HG03103 (cell line): ENCODE measurements around the gene BRIP1.

Experiments
- ATAC-seq: cut with Tn5 transposase; IDR thresholded peaks from one replicate; pipeline ENCODE4 v1.9.1; 2021; ENCODE audit warnings: low read depth; ENCODE audit not compliant: unreplicated experiment

BRIP1 gene

DNA sequence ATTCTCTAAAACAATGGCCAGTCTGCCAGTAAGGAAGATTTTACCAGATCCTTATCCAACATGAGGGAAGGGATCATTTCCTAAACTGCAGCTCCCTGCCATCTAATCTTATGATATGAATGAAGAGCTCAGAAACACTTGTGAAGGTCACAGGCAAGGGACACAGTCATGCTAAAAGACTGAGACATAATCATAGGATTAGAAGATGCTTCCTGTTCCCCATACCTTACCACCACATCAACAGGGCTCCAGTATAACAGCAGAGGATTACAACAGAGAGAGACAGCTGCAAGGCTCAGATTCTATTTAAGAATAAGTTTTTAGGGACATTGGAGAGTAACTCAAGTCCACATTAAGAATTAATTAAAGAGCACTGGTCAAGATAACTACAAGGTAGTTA, 93.3 kb downstream of the BRIP1 start:
- no peak for ATAC-seq

DNA sequence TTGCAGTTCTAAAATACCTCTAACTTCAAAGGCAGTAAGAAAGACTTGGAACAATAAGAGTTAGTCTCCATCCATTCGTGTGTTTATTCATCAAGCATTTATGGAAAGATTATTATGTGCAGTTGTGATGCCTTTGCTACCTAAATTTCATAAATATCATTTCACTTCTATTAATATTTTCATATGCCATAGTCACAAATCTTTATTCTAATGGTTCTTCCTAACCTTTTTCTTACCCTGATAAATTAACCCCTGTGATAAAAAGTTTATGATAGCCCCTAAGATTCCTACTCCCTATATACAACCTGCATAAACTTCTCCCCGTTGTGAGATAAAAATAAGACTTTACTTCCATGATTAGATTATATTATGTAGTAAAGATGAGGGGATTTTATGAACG, 94.9 kb downstream of the BRIP1 start:
- no peak for ATAC-seq

DNA sequence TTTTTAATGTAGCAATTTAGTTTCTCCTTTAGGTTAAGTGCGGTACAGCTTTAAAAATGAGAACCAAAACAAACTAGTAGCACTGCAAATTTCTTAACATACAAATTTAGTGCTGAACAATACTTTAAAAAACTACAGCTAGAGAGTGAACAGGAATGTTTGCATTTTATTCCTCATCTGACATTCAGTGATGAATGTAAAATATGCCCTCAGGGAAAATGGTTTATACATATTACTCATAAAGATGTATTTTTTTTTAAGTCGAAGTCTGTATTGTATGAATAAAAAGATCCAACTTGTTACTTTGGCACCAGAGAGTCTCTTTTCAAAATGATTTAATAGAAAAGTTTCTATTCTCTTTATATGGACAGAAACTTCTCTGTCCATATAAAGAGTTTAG, 96.8 kb downstream of the BRIP1 start:
- ATAC-seq: no peak

DNA sequence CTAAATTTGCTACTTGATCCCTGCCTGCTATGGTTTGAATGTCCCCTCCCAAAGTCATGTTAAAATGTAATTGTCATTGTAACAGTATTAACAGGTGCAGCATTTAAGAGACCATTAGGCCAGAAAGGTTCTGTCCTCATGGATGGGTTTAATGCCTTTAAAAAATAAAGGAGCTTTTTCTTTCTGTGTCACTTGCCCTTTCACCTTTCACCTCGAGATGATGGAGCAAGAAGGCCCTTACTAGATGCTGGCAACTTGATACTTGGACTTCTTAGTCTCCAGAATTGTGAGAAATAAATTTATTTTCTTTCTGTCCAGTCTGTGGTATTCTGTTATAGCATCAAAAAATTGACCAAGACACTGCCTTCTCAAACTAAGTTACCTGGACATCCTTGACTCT, 98.5 kb downstream of the BRIP1 start:
- ATAC-seq: no peak

DNA sequence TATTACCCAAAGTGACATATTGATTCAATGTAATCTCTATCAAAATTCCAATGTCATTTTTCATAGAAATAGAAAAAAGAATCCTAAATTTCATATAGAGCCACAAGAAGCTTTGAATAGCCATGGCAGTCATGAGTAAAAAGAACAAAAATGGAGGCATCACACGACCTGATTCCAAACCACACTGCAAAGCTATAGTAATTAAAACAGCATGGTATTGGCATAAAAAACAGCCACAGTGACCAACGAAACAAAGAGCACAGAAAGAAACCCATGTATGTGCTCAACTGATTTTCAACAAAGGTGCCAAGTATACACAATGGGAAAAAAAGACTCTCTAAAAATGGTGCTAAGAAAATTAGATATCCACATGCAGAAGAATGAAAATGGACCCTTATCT, 101.5 kb downstream of the BRIP1 start:
- no peak for ATAC-seq

- no peak for ATAC-seq
These were observed 104.0 kb downstream of the BRIP1 start for GRCh38 chr17:61759362-61759761.

- no peak for ATAC-seq
These were observed 104.9 kb downstream of the BRIP1 start for GRCh38 chr17:61758430-61758829.

DNA sequence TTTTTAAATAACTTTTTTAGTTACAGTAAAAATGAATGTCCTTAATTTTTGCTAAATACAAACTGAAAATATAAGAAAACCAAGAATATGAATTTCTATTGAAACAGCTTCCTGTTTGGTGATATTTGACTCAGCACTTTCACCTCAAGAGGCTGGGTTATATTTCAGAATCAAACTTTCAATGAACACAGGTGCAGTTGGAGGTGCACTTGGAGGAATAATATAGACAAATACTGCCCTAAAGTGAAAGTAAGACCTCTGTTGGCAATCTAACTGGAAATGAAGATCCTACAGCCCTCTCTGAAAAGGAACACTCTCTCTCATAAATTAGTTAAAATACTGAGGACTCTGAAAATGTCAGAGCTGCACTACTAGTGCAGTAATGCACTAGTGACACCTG, 106.2 kb downstream of the BRIP1 start:
- no peak for ATAC-seq

GRCh38 chr17:61756561-61756960, 106.8 kb downstream of the BRIP1 start:
- ATAC-seq: no peak

DNA sequence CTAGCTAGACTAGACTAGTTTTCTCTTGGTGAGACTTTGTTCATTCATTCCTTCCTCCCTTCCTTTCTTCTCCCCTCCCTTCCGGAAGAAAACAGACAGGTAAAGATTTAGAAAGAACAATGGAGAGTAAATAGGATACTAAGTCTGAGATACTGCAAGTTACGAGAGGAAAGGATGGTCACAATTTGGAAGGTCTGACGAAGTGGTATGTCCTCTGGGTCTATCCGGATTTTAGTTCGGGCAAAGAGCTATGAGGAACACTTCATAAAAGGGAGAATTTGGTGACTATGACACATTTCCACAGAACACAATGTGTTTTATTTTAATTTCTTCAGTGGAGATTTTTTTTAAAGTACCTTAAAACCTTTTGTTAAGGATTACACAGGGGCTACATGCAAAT, 107.7 kb downstream of the BRIP1 start:
- no peak for ATAC-seq

- no peak for ATAC-seq
These were observed 108.2 kb downstream of the BRIP1 start for GRCh38 chr17:61755078-61755477.

DNA sequence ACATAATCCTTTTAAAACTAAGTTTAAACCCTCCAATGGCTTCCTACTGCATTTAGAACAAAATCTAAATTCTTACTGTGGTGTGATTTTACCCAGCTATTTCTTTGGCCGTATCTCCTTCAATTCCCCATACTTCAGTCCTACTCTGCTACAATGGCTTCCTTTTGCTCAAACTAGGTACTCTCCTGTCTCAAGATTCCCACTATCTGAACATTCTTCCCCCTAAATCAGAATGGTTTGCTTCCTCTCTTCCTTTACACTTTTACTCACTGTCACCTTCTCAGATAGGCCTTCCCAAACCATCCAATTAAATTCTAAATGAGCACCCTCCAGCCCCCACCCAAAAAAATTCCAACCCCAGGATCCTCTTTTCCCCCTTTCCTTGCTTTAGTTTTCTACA, 109.2 kb downstream of the BRIP1 start:
- ATAC-seq: no peak

DNA sequence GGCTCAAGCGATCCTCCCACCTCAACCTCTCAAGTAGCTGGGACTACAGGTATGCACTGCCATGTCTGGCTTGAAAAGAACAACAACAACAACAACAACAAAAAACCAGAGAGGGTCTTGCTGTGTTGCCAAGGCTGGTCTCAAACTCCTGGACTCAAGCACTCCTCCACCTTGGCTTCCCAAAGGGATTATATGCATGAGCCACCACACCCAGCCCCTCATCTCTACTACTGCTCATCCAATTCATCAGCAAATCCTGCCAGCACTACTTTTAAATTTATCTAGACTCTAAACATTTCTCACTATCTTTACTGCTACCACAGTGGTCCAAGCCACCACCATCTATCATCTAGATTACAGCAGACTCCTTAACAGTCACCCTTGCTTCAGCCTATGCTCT, 109.6 kb downstream of the BRIP1 start:
- ATAC-seq: no peak

GRCh38 chr17:61750656-61751055, 112.7 kb downstream of the BRIP1 start:
- peak; percentile 95 for ATAC-seq

DNA sequence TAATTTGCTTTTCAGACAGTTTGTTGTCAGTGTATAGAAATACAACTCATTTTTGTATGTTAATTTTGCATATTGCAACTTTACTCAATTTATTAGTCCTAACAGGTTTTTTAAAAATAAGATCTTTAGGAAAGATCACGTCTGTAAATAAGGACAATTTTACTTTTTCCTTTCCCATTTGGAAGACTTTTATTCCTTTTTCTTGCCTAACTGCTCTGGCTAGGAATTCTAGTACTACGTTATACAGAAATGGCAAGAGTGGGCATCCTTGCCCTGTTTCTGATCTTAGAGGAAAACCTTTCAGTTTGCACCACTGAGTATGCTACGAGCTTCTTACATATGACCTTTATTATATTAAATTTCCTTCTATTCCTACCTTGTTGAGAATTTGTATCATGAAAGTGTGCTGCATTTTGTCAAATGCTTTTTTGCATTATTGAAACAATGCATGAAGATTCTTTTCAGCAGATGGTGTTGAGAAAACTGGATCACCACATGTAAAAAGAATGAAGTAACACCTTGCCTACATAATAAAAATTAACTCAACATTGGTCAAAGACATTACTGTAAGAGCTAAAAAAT, 113.4 kb downstream of the BRIP1 start:
- no peak for ATAC-seq

DNA sequence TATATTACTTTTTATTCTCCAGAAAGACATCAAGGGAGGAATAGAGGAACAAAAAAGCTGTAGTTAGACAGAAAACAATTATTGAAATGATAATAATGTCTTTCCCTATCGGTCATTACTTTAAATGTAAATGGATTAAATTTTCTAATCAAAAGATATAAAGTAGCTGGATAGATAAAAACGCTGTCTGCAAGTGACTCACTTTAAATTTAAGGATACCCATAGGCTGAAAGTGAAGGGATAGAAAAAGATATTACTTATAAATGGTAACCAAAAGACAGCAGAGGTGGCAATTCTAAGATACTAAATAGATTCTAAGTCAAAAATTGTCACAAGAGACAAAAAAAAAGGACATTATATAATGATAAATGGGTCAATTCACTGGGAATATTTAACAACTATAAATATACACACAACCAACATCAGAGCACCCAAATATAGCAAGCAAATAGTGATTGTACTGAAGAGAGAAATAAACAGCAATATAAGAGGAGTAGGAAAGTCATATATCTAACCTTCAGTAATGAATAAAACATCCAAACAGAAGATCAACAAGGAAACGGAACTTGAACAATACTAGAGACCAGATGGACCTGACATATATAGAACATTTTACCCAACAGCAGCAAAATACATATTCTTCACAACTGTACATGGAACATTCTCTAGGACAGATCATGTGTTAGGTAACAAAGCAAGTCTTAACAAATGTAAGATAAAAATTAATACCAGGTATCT, 116.9 kb downstream of the BRIP1 start:
- ATAC-seq: no peak

DNA sequence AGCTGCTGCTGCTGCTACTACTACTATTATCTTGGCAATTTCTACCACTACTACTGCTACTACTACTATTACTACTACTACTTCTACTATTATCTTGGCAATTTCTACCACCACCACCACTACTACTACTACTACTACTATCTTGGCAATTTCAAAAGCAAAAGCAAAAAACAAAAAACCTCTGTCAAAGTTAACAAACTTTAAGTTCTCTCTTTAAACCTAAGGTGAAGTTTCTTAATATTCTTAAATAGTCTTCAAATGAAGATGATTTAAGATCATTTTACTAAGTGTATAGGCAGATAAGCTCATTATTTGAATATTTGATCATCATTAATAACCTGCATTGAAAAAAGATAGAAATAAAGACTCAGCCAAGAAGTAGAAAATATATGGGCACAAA, 118.5 kb downstream of the BRIP1 start:
- ATAC-seq: no peak

GRCh38 chr17:61744252-61744651, 119.1 kb downstream of the BRIP1 start:
- no peak for ATAC-seq

- ATAC-seq: no peak
These were observed 119.6 kb downstream of the BRIP1 start for GRCh38 chr17:61743766-61744165.

DNA sequence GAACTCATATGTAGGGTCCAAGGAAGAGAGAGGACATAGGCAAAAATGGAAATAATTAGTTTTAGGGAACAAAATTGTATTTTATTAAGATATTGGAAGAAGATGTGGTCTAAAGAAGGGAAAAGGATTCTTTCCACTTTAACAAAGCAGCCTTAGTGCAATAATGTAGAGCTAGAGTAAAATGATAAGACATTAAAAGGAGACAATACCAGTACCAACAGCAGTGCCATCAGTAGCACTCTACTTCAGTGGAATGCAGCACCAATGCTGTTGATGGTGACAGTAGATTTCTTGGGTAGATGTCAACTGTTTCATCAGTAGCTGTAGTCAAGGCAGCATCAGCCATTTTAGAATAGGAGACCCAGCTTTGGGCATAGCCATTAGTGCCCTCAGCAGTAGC, 124.3 kb downstream of the BRIP1 start:
- no peak for ATAC-seq

DNA sequence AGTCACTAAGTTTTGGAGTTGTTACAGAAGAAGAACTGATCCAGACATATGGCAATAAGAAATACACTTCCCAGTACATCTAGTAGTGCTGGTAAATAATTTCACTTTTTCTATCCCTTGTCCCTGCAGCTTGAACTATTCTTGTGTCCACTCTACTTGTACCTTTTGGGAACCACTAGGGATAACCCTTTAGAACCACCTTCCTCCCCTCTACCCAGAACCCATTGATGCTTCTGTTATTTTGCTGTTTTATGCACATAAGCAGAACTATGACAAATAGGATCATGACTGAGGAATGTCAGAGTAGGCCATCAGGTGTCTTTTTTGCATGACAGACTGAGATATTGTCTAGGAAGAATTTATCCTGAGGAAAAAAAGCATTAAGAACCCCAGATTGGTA, 125.1 kb downstream of the BRIP1 start:
- no peak for ATAC-seq

GRCh38 chr17:61737820-61738219, 125.5 kb downstream of the BRIP1 start:
- no peak for ATAC-seq

DNA sequence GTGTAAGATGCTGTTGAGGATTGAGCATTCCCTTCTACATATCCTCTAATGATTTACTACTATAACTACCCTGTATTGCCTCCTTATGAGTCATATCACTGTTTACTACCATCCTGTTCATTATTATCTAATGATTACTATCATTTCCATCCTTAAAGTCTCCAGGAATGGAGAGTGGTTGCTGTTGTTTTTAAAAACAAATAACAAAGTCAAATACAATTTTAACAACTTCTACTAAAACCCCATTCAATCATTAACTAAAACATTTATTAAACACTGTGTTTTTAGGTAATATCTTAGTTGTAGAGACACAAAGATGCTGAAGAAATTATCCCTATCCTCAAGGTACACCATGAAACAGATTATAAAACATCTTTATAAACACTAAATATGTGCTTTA, 126.9 kb downstream of the BRIP1 start:
- ATAC-seq: no peak
